ENCODE results near the gene ADORA1.

ADORA1 gene

DNA sequence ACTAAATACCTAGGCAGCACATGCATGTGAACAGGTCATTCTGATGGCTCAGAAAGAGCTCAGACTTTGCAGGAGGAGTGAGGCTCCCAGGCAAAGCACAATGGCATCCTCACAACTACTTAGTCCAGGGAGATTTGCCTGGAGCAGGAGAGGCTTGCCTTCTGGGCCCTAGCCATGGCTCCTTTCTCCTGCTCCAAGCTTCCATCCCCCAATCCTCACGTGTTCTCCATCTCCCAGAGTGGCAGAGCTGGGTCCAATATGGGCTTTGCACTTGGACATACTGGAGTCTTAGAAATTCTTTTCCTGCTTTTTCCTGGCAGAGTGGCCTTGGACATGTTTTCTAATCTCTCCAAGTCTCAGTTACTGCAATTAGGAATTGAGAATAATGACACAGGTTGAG lies 32.3 kb downstream of the ADORA1 start:
- DNase-seq (ENCODE audit: low spot score): no peak

DNA sequence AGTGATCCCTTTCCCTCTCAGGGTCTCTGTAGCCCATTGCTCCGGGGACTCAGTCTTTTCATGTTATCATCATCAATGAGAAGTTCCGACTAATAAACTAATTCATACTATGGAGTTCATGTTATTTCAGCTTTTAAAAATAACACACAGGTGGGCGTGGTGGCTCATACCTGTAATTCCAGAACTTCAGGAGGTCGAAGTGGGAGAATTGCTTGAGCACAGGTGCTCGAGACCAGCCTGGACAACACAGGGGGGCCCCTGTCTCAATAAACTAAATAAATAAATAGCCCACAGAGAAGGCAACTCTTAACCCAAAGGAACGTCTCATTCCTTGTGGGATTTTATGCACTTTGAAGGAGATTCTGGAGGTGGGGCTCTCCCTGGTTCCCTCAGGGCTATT lies 33.6 kb downstream of the ADORA1 start:
- no peak for DNase-seq (ENCODE audit: low spot score)

DNA sequence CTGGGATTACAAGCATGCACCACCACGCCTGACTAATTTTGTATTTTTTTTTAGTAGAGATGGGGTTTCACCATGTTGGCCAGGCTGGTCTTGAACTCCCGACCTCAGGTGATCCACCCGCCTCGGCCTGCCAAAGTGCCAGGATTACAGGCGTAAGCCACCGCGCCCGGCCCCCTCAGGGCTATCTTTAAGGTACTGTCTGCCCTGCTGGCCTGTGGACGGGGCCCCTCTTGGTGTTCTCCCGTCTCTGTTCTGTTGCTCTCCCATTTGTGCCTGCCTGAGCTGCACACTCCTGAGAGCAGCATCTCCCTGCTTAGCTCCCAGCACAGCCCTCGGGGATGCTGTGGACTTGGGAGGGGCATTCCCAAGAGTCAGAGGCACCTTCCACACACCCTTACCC lies 34.2 kb downstream of the ADORA1 start:
- DNase-seq (ENCODE audit: low spot score): no peak

DNA sequence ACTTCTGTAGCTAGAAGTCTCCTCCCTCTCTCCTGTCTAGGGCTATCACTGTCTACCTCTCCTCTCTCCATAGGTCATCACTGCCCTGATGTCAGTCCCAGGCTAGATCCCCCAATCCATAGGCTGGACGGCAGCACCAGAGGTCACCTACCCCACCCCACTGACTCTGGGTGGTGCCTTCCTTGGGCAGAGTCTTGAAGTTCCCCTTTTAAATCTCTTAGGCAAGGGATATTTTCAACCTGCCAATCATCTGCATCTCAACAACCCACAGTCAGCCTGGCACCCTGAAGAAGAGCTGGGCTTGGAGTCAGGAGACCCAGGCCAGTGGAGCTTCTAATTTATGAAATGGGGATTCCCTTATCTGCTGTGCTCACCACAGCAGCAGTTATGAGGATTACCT lies 34.9 kb downstream of the ADORA1 start:
- no peak for DNase-seq (ENCODE audit: low spot score)

DNA sequence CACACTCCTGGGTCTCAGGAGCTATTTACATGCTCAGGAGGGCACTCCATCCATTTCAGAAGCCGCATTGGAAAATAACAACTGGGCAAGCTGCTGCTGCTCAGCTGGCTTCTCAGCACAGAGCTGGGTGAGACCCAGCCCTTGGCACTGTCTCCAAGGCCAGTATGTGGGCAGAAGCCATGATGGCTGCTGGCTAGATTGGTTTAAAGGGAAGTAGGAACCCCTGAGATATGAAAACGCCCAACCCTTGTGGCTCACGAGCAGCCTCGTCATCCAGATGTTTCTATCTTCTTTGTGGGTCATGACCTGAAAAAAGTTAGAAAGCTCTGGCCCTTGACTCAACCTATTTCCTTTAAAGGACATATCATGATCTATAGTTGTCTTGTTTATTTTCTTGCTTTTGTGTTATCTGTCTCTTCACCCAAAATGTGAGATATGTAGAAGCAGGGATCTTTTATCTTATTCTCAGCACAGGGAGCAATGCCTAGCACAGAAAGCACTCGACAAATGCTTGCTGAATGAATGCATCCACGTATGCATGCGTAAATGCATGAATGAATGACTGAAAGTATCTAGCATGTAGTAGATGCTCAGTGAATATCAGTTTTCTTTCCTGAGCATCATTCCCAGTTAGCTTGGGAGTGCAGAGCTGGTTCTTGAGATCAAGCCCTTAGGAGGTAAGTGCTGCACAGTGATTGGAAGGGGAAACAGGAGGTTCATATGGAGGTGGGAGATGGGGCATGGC lies 36.5 kb downstream of the ADORA1 start:
- DNase-seq (ENCODE audit: low spot score): no peak

DNA sequence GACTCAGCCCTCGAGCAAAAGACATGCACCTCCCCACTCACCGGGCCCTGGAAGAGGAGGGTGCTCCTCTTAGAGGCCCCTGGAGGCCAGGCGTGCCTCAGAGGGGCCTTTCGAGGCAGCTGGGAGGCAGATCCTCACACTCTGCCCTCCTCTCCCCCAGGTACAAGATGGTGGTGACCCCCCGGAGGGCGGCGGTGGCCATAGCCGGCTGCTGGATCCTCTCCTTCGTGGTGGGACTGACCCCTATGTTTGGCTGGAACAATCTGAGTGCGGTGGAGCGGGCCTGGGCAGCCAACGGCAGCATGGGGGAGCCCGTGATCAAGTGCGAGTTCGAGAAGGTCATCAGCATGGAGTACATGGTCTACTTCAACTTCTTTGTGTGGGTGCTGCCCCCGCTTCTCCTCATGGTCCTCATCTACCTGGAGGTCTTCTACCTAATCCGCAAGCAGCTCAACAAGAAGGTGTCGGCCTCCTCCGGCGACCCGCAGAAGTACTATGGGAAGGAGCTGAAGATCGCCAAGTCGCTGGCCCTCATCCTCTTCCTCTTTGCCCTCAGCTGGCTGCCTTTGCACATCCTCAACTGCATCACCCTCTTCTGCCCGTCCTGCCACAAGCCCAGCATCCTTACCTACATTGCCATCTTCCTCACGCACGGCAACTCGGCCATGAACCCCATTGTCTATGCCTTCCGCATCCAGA lies 37.7 kb downstream of the ADORA1 start:
- DNase-seq (ENCODE audit: low spot score): no peak

DNA sequence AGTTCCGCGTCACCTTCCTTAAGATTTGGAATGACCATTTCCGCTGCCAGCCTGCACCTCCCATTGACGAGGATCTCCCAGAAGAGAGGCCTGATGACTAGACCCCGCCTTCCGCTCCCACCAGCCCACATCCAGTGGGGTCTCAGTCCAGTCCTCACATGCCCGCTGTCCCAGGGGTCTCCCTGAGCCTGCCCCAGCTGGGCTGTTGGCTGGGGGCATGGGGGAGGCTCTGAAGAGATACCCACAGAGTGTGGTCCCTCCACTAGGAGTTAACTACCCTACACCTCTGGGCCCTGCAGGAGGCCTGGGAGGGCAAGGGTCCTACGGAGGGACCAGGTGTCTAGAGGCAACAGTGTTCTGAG lies 38.3 kb downstream of the ADORA1 start:
- no peak for DNase-seq (ENCODE audit: low spot score)

DNA sequence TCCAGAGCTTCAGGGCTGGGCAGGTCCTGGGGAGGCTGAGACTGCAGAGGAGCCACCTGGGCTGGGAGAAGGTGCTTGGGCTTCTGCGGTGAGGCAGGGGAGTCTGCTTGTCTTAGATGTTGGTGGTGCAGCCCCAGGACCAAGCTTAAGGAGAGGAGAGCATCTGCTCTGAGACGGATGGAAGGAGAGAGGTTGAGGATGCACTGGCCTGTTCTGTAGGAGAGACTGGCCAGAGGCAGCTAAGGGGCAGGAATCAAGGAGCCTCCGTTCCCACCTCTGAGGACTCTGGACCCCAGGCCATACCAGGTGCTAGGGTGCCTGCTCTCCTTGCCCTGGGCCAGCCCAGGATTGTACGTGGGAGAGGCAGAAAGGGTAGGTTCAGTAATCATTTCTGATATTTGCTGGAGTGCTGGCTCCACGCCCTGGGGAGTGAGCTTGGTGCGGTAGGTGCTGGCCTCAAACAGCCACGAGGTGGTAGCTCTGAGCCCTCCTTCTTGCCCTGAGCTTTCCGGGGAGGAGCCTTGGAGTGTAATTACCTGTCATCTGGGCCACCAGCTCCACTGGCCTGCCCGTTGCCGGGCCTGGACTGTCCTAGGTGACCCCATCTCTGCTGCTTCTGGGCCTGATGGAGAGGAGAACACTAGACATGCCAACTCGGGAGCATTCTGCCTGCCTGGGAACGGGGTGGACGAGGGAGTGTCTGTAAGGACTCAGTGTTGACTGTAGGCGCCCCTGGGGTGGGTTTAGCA lies 38.8 kb downstream of the ADORA1 start:
- peak; percentile 22 for DNase-seq (ENCODE audit: low spot score)

DNA sequence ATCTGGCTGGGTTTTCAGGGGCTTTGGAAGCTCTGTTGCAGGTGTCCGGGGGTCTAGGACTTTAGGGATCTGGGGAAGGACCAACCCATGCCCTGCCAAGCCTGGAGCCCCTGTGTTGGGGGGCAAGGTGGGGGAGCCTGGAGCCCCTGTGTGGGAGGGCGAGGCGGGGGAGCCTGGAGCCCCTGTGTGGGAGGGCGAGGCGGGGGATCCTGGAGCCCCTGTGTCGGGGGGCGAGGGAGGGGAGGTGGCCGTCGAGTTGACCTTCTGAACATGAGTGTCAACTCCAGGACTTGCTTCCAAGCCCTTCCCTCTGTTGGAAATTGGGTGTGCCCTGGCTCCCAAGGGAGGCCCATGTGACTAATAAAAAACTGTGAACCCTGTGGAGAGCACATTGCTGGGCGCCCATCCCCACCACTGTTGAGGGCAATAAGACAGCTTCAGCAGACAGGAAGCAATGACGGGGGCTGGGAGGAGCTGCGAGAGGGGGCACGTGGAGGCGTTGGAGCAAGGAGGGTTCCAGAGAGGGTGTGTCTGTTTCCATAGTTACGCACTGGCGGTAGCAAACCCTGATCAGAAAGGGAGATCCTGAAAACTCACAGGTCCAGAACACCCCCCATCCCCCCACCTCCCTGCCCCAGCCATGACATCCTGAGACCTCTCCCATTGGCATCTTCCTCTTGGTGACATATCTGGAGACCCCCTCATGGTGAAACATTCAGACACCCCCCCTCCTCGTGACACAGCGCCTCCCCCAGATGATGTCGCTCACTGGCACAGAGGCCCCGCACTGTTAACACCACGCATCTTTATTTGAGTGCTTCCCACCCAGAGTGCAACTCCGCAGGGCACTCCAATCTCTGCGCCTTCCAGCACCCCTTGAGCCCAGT lies 39.7 kb downstream of the ADORA1 start:
- DNase-seq (ENCODE audit: low spot score): peak; percentile 31

DNA sequence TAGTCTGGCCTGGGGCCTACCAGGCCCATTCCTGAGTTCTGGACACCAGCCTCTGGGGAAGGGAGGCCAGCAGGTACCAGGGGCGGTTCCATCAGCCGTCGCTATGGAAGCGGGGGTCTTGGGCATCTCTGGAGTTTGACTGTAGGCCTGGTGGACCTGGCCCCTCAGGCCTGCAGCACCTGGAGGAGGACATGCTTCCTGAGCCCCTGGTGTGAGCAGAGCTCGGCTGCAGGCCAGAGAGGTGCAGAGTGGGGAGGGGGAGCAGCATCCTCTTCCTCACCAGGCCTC lies 40.3 kb downstream of the ADORA1 start:
- DNase-seq (ENCODE audit: low spot score): no peak

DNA sequence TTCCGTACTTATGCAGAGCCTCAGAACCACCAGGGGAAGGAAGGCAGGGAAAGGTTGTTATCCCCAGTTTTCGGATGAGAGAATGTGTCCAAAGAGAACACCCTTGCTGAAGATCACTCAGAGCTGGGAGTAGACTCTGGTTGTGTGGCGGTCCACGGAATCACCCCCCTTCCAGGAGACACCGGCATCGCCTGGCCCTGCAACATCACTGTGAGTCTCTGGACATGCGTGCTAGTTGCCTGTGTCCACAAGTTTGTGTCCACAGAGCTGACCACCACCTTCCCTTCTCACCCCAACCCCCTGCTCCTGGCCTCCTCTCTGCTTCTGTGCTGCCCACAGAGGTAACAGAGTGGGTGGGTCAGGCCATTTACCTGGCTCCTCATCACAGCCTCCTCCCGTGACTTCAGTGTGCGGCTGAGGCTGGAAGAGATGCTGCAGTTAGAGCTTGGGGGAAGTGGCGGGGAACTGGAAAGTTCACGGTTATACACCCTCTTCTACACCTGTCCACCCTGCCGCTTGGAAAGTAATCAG lies 40.8 kb downstream of the ADORA1 start:
- no peak for DNase-seq (ENCODE audit: low spot score)

DNA sequence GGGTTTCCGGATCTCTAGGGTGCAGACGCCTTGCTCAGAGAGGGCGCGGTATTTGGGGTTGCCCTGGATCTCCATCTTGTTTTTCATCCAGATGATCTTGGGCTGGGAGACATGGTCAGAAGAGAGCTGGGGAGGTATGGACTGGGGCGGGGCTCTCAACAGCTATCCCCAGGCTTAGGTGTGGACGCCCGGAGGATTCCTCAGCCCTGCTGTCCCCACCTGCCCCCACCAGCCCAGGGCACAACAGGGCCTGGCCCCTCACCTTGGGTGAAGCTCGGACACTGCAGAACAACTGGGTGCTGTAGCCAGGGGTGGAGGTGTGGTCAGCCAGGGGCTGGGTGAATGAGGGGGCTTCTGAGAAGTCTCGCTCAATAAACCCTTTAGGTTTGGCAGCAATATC lies 41.5 kb downstream of the ADORA1 start:
- DNase-seq (ENCODE audit: low spot score): no peak

DNA sequence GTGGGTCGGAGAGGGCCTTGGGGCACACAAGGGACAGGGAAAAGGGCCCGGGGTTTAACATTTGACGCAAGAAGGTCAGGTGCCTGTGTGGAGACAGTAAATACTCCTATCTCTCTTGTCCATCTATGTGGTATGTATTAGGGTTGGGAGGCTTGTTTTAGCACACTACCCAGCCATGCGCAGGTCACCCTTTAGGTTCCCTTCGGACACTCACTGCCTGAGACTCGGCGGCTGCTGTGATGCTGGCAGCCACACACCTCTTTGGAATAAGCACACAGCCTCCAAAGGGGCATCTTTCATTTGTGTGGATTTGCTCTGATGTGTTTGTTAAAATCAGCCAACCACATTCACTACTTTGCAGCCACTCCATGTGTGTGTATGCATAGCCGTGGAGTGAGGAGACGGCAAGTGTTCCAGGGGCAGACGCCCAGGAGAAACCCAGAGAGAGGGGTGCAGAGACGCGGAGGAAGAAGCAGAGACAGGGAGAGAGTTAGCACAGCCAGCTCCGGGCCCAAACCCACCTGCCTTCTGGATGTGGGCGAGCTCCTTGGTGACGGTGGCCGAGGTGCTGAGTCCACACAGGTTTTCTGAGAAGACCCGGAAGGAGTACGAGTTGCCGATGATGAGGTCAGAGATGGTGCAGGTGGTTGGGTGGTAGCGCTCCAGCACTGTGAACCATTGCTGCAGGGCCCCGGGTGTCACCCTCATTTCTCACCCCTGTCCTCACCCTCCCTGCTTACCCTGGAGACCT lies 42.4 kb downstream of the ADORA1 start:
- no peak for DNase-seq (ENCODE audit: low spot score)

DNA sequence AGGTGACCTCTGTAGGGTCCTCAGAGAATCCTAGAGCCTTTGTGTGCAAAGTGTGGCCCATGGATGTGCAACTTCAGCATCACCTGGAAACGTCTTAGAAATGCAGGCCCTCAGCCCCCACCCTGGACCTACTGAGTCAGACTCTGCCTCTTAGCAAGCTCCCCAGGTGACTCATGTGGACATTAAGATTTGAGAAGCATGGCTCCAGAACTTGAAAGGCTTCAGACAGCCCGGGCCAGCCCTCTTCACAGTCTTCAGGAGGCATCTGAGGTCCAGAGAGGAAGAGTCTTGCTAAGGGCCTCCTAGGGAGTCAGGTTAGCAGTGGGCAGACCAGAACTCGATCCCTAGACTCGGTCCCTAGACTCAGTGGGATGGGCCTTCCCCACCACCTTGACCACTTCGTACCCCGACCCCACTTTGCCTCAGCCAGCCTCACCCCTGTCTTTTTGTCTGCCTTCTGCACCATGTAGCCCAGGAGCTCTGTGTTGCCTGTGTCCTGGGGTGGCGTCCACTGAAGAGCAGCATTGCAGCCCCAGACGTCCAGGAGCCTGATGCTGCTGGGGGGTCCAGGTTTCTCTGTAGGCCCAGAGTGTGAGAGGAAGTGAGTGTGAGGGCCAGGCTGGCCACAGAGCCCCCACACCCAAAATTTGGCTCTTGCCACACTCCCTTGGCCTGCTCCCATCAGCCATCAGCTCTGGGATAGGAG lies 43.3 kb downstream of the ADORA1 start:
- no peak for DNase-seq (ENCODE audit: low spot score)

DNA sequence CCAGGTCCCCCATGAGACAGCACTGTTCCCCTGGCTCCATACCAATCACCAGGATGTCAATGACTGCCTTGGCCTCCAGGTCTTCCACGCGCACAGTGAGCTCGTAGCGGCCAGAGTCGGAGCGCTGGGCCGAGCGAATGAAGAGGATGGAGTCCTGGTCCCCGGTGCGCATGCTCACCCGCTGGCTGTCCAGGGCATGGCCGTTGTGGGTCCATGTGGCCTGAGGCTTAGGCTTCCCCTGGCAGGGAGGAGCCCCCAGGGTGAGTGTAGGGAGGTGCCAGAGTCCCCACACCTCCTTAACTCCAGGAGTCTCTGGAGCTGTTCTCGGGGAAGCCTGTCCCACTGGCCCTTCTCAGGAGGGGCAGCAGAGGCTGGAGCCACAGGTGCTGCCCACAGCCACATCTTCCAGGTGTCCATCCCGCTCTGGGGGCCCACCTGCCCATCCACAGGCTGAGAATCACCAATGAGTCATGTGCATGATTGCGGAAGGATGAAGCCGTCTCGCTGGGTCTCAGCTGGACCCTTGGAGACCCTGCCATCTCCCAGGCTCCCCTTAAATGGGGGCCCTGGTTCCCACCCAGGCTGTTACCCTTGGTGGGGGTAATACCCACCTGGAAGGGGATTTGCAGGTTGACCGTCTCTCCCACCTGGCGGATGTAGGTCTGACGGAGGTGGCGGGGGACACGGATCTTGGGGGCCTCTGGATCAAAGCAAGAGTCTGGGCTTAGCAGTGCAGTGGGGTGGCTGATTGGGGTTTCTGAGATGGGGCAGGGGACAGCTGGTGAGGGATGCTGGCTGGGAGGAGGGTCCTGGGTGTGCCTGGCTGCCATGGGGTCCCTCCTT lies 44.0 kb downstream of the ADORA1 start:
- no peak for DNase-seq (ENCODE audit: low spot score)

DNA sequence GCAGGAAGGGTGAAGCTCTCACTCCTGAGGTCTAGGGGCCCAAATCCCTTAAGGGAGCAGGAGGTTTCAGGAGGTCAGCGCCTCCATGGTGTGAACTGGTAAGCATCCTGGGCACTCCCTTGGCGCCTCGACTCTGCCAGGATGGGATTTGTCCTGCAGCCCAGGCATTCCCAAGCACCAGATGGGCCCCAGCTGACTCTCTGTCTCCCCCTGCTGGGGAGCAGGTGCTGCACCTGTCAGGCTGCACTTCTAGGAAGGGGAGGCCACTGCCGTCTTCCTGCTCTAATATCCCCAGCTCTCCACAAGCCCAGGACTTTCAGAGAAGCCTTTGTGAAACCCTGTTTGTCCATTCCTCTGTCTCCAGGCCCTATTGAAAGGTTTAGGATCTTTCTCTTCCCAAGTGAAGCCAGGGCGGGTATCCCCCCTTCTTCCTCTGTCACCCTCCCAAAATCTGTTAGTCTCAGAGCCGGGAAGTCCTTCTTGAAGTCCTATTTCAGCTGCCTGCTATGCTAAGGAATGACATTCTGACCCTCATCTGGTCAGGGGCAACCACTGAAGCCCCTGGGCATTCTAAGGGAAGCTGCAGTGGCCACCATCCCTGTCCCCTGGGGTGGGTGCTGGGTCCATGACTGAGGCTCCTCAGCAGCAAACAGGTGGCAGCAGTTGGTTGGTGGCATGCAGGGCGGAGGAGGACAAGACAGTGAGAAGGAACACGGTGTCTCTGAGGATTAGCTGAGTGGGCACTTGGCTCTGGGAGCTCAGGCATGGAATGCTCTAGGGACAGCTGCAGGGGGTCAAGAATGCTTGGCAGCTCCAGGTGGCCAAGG lies 44.9 kb downstream of the ADORA1 start:
- DNase-seq (ENCODE audit: low spot score): peak; percentile 63

DNA sequence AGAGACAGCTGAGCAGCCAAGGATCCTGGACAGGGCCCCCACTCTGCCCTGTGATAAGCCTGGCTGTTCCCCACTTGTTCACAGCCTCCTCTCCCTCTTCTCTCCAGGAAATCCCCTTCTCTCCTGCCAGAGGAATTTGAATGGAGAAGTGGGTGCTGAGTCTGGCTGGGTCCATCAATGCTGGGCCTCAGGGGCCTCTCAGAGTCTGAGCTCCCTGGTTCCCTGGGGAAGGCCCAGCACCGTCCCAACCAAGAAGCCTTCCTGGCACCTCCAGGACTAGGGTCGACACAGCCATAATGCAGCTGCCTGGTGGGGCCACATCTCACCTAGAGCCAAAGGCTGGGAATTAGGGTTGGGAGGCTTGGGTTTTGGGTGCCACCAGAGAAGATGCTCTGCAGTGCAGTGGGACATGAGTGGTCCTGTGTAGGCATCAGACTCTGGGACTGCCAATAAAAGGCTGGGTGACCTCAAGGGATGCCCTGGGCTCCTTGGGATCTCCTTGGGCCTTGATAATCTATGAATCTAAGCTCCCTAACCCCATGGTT lies 45.6 kb downstream of the ADORA1 start:
- DNase-seq (ENCODE audit: low spot score): no peak

DNA sequence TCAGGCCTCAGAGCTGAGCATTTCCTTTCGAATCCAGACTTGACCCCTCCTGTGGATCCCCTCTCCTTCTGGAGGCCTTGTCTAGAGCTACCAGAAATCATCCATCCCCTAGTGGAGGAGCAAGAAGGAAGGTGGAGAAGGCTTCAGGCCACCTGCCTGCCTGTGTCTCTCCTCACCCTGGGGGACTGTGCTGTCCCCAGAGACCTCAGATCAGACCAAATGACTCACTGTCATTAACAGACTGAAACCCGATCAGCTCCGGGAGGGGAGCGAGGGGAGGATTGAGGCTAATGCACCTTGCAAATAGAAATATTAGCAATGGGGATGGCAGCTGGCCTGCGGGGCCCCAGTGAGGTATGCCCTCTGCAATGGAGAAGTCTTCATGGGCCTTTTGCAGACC lies 46.0 kb downstream of the ADORA1 start:
- peak; percentile 68 for DNase-seq (ENCODE audit: low spot score)
